Measurements from ENCODE around the gene CNP.

- TF ChIP-seq CTCF (IDR thresholded peaks at IDR 0.05) (no peak), POLR2A (IDR thresholded peaks at IDR 0.05) (no peak)
Observed at GRCh38 chr17:41996855-41997164, 30.2 kb downstream of the CNP start.
